IPS-NIHi11 (cell line): ENCODE data around the gene RPS6KC1.

Experiments used
- DNase-seq: peaks from one replicate; pipeline ENCODE4 v3.0.0; 2012; ENCODE audit warnings: mixed read lengths, low spot score

RPS6KC1 gene

DNA sequence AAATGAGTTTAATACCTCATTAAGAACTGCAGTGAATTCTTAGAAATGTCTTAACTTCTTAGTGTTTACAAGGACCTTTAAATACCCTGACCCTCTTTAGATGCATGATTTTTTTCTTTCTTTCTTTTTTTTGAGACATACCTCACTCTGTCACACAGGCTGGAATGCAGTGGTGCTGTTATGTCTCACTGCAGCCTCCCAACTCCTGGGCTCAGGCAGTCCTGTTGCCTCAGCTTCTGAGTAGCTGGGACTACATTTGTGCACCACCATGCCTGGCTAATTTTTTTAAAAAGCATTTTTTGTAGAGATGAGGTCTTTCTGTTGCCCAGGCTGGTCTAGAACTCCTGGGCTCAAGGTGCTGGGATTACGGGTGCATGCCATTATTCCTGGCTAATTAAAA, 191.8 kb downstream of the RPS6KC1 start:
- DNase-seq: no peak

DNA sequence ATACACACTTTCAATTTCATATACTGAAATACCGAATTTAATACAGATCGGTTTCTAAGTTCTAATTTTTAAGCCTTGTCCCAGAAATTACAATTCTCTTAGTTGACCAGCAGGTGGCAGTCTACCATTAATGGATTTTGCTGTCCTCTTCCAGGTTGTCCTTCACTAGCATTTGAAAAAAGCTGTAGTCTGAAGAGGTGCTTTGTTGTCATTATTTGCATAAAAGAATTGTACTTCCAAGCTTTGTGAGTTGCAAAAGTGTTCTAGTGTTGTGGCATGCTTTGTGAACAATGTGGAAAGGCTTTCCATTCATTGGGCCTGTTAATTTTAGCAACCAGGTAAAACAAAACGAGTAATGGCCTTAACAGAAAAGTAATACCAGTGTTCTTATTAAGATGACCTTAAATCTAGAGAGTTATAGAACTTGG, 193.6 kb downstream of the RPS6KC1 start:
- peak; percentile 55 for DNase-seq

DNA sequence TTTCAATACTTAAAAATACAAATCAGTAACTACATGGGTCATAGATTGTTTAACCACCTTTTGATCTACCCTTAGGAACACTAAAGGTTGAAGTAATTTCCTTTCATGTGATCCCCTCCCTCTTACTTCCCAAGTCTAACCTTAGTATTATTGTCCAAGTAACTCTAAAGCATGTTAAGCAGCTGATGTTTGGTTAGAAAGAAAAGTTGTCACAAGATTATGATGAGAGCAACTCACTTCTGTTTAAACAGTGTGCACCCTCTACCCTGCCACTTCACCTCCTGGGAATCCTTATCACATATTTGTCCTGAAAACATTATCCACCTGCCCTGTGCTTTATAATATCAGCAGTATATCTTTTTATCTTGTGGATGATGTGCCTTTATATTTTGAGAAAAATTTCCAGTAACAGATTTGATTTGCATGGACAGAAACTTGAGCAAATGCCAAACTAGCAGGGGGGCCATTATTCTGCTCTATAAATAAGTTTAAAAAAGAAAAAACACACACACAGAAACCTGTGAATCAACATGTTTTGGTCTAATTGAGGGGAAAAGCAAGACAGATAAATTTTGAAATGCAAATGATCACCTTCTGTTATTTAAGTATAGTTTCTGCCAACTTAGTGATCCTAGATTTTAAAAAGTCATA, 194.3 kb downstream of the RPS6KC1 start:
- no peak for DNase-seq

DNA sequence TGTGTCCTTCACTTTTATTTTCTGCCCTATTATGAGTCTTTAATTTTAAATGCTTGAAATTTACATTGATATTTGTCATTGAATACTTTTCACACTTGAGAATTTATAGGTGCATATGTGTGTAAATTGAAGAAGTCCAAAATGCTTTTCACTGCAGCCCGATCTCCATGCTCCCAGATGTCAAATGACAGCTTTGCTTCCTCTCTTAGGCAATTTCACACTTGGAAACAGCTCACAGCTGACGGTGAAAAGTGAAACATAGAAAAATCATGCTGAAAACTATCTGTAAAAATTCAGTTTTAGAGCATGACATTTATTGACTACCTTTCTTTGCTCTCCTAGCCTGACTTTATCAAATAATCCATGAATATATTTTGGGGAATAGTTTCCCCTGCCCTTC, 196.0 kb downstream of the RPS6KC1 start:
- no peak for DNase-seq

DNA sequence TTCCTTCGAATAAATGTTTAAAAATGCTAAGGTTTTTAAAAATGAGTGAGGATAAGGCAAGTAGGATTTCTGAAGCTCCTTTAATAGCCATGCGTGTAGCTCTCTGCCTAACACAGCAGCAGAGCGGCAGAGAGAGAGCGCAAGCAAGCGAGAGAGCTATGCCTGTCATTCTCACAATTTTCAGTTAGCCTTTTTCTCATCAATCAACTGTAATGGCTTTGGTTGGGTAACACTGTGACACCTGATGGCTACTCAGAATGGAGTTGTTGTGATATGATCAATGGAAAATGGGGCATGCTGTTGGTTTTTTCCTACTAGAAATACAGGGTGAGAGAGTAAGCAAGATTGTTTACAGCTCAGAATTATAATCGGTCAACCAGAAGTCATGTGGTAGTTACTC, 198.4 kb downstream of the RPS6KC1 start:
- no peak for DNase-seq

DNA sequence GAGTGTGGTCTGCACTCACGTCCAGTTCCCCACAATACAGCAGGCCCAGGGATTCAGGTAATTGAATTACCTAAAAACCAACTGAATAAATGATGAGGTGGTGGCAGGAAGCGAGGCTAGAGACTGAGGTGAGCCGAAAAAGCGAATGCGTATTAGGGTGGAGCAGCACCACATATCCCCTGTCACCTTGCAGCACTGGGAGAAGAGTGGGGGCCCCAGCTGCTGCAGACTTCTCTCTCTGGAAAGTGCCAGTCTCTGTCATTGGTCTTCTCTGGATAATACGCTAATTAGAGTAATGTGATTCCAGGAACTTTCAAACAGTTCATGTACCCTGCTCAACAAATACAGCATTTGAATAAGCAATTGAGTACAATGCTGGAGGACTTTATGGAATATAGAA, 199.0 kb downstream of the RPS6KC1 start:
- DNase-seq: no peak

DNA sequence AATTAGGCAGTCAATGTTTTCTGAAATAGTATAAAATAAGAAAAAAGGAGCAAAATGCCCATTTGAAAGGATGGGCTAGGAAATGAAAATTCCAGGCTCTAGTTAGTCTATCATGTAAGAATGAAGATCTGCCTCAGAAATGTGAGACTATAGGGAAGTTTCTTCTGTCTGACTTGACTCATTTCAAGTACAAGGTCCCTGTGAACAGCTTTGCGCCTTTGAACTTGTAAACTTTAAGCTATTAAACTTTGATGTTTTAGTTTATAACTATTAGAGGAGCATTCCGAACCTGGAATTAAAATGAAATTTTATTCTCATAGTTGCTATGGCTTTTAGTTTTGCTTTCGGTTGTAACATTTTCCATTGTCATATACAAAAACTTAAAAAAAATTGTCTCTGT, 199.4 kb downstream of the RPS6KC1 start:
- DNase-seq: no peak

DNA sequence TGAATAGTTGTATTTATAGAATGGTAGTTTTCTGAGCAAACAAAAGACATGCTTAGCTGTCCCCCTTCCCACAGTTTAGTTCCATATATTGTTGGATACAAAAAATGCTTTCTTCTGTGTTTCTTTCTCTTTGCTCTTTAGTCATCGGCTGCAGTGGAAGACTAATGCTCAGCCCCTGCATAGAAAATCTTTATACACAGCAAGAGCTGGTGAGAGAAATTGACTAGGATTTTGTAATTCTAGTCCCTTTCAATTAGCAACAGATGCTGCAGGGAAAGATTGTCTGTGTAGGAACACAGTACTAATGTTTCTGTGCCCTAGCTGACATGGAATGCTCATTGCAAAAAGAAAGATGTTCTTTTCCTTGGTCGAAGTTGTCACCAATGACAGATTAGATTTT, 200.9 kb downstream of the RPS6KC1 start:
- DNase-seq: no peak

DNA sequence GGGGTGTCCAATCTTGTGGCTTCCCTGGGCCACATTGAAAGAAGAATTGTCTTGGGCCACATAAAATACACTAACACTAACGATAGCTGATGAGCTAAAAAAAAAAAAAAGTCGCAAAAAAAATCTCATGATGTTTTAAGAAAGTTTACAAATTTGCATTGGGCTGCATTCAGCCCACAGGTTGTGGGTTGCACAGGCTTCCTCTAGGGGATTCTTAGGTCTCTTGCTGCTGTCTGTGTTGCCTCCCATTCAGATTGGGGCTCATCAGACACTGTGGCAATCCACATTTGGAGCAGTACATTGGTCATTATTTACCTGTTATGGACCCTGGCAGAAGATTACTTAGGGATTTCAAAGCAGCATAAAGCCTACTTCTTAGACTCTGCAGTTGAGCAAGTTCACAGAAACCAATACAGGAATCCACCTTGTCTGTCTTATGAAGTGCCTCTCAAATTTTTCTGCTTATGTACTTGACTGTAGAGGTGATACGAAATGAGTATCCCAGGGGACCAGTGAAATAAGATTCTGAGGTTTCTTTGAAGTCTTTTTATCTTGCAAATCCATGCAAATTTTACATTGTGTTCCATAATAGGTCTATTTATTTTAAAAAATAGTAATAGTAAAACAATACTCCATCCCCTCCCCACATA, 205.5 kb downstream of the RPS6KC1 start:
- no peak for DNase-seq

DNA sequence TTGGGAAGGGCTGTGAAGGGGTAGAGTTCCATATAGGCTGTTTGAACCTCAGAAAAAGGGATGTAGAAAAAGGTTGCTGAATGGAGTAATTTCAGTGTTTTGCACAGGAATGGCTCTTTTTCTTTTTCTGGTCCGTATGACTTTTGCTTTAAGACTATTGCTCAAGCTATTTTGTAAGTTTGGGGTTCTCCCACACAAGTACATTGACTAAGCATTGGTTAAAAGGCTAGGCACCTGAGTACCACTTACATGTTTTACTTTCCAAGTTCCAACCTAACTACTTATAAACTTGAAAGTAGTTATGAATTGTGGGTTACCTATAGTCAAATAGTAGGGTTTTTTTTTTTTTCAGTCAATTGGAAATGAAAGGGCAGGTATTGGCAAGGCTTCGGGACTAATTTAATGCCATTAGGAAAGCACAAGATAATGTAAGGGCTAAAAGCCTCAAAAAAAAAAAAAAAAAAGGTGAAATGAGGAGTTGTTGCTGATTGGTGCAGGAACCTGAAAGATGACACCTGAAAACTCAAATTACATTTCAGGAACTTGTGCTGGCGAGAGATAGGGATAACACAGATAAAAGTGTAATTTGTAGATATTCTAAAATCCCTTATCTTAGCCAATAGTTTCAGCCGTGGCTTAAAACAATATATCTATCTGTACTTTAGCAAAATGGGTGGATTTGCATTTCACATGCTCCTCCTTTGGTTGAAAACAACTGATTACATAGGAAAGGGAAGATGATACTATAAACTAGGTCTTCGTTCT, 209.5 kb downstream of the RPS6KC1 start:
- DNase-seq: peak; percentile 60

DNA sequence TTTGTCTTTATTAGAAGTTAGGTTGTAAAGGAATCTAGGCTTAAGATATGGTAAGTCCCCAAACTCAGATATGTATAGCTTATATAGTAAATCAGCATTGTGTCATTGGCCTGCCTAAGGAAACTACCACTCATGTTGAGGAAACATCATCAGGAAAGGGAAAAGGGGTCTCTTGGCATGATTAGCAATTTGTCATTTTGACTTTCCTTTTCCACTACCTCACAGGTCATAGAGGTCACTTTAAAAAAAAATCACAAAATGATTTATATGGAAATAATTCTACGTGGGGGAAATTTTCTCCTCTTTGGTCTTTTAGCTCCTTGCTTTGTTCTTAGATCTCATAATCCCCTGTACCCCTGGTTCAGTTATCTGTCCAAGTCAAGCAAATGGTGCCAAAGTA, 213.5 kb downstream of the RPS6KC1 start:
- DNase-seq: no peak

DNA sequence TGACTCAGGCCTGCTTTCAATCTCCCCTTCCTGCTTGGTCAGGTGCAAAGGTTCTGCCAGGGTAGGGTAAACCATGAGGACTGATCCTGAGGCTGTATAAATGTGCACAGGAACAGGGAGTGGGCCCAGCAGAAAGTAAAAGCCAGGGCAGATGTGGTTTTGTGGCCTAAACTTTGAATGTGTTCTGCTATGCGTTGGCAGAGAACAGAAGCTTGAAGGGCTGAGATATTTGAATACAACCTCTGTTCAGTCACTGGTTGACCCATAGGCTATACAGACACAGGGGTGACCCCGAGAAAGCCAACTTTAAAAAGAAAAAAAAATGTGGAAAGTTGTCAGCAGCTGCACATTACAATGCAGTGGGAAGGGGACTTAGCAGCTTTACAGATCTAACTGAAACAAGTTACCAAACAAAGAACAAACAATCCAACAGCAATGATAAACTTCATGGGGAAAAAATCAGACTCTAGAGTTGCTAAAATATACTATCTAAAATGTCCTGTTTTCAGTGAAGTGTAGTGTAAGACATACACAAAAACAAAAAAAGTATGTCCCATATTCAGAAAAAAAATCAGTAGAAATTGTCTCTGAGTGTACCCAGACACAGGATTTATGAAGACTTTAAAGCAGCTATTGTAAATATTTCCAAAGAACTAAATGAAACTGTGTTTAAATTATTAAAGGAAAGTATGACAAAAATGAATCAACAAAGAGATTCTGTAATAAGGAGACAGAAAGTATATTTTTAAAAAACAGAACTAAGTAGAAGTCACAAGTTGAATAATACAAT, 216.1 kb downstream of the RPS6KC1 start:
- DNase-seq: no peak

DNA sequence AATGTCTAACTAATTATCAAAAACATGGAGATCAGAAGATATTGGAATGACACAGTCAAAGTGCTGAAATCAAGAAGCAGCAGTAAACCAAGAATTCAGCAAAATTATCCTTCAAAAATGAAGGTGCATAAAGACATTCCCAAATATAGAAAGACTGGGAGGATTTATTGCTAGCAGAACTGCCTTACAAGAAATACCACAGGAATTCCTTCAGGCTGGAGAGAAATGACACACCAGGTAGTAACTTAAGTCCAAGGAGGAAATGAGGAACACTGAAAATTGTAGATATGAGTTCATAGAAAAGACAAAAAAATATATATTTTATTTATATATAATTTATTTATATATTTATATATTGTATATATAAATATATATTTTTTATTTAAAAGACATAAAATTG, 217.2 kb downstream of the RPS6KC1 start:
- no peak for DNase-seq

DNA sequence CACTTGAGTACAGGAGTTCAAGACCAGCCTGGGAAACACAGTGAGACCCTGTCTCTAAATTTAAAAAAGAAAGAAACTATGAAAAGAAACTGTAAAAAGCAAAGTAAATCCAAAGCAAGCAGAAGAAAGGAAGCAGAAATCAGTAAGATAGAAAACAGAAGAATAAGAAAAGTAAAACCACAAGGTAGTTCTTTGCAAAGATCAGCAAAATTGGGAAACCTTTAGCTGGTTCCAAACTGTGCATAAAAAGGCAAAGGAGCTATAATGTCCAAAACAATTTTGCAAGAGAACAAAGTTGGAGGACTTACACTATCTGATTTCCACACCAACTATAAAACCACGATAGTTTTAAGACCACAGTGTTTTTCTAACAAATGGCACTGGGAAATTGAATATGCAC, 218.8 kb downstream of the RPS6KC1 start:
- DNase-seq: no peak

DNA sequence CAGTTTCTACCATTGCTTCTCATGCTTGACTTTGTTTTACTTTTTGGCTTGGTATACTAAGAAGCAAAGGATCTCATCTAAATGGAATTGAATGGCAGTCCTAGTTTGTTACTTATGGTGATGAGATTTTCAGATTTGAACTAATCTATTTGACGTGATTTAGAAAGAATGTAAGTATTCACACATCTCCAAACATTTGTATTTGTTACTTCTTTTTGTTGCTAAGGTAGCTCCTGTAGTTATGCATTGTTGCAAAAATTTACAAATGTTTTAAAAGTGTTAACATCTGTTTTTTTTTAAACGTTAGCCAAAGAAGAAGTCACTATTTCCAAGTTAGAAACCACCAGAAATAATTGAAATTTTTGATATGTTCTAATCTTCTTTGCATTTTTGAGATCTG, 222.5 kb downstream of the RPS6KC1 start:
- DNase-seq: no peak

DNA sequence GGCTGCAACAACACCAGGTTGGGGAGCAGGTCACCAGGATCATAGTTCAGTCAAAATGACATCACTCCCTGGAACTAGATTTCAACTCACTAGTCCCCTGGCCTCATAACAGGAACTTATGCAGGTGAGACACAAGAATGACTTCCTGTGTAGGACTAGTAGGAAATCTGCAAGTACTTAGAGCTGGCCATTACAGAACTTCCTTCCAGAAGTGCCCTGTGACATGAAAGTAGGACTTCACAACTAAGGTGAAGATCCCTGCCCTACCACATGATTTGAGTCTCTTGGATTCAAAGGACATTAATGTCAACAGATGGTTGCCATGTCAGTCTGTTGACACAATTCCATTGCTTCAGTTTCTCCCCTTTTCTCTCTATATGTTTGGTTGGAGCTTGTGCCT, 223.1 kb downstream of the RPS6KC1 start:
- DNase-seq: no peak

DNA sequence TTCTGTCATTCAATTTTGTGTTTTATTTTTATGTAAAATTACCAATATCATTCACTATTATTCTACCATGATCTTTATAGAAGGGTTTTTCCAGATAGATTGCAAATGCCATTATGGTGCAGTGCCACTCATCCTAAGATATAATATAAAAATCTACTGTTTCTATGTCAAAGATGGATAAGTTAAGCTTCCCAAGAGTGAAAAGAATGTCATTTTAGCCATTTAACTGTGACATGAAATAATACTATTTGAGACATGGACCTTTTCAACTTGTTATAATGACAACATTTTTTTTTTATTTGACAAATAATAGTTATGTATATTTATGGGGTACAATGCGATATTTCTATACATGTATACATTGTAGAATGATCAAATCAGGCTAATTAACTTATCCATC, 224.3 kb downstream of the RPS6KC1 start:
- DNase-seq: no peak

DNA sequence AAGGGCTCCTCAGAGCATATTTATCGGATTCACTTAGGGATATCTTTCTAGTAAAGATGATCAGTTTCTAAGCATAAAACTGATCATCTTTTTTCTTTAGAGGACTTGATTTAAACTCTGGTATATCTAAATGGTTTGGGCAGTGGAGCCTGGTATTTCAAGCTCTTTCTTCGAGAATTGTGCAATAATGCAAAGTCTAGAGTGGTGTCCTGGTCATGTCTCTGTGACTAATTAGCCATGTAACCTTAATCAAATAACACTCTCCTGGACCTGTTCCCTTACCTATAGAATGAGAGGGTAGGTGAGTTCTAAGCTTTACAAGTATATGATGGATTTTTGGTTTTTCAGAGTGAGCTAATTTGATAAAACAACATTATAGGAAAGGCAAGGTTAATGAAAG, 225.2 kb downstream of the RPS6KC1 start:
- DNase-seq: no peak

DNA sequence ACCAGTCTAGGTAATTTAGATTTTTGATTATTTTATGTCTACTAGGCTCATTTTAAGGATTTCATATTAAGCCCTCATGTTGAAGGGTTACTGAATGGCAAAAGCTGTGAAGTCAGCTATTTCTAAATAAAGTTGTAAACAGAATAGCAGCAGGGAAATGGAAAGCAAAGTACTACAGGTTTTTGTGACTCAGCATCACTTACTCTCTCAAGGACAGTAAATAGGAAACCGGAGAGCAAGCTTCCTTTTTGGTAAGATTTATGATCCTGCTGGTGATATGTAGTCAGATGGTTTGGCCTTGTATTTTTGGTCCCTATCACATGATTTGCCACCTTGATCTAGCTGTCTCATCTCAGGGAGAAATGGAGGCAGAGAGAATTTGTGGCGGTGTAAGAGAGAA, 226.0 kb downstream of the RPS6KC1 start:
- no peak for DNase-seq

DNA sequence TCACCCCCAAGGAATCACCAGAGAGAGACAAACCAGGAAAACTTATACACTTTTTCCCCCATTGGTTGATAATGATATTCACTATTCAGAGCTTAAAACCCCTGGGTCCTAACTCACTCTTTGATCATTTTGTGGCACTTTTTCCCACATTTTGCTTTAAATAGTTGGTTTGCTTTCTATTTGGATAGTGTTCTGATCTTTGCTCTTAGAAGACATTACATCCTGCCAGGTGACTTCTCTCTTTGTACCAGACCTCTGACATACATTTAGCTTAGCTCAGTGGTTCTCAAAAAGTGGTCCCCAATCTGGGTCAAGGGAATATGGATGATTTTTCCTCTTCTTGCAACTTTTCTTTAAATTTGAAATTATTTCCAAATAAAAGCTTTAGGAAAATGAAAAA, 228.4 kb downstream of the RPS6KC1 start:
- DNase-seq: no peak

DNA sequence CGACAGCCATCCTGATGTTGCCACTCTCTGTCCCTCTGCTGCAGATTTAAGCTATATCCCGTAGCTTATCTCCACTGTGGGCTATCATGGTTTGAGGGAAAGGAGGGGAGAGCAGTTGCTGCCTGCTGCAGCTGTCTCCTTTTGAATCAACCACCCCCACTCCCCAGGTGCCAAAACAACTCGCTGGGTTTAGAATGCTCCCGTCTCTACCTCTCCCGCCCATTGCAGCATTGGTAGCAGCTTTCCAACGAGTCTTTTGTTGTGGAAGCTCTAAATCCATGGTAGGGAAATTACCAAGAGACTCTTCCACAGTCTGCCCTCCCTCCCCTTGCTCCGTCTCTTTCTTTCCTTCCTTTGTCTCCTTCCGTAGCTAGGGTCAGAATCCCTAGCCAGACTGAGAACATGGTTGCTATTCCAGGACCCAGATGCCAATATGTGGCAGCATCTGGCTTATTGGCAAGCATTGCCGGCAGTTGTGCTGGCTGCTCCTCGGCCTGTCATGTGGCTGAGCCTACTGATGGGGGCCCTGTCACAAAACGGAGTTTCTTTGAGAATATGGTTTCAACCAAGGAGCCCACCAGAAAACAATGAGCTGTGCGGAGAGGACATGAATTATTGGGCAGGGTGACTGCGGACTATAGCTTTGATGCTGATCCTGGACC, 230.7 kb downstream of the RPS6KC1 start:
- peak; percentile 21 for DNase-seq

DNA sequence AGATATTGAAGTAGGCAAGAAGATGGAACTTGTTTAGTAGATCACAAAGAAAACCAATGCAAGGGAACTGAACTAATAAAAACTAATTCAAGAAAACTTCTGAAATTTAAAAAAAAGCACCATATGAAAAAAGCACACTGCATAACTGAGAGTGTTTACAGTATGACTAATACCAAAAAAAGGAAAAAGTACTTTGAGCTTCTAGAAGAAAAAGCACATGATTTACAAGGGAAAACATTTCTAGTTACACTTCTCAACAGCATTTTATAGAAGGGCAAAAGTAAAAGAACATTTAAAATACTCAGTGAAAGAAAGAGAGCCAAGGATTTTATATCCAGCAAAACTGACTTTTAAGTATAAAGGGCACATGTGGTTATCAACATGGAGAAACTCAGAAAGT, 233.6 kb downstream of the RPS6KC1 start:
- no peak for DNase-seq
